Measurements from ENCODE around the gene CENPC.

DNA sequence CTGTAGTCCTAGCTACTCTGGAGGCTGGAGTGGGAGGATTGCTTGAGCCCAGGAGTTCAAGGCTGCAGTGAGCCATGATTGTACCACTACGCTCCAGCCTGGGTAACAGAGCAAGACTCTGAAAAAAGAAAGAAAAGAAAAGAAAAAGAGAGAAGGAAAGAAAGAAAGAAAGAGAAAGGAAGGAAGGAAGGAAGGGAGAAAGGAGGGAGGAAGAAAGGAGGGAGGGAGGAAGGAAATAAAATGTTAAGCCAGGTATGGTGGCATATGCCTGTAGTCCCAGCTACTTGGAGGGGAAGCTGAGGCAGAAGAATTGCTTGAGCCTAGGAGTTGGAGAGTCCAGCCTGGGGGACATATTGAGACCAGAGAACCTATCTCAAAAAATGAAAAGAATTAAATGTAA, 25.2 kb upstream of the CENPC start:
- TF ChIP-seq, protein P1, sequence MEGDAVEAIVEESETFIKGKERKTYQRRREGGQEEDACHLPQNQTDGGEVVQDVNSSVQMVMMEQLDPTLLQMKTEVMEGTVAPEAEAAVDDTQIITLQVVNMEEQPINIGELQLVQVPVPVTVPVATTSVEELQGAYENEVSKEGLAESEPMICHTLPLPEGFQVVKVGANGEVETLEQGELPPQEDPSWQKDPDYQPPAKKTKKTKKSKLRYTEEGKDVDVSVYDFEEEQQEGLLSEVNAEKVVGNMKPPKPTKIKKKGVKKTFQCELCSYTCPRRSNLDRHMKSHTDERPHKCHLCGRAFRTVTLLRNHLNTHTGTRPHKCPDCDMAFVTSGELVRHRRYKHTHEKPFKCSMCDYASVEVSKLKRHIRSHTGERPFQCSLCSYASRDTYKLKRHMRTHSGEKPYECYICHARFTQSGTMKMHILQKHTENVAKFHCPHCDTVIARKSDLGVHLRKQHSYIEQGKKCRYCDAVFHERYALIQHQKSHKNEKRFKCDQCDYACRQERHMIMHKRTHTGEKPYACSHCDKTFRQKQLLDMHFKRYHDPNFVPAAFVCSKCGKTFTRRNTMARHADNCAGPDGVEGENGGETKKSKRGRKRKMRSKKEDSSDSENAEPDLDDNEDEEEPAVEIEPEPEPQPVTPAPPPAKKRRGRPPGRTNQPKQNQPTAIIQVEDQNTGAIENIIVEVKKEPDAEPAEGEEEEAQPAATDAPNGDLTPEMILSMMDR (conservative IDR thresholded peaks at IDR 0.05; ENCODE audit: low read depth, low read length): no peak
- TF ChIP-seq EZH2 (IDR thresholded peaks at IDR 0.05; ENCODE audit: borderline replicate concordance, low read depth, low read length, poor library complexity, severe bottlenecking): no peak

Measured in A673 (cell line).